Measurements from ENCODE around the gene L3MBTL1.

GRCh38 chr20:43511879-43512278, 4.4 kb downstream of the L3MBTL1 start:
- TF ChIP-seq POLR2A (IDR thresholded peaks at IDR 0.05; ENCODE audit: low read length) = no peak
- no peak for TF ChIP-seq GATA1 (IDR thresholded peaks at IDR 0.05; ENCODE audit: low read depth, low read length)

All from erythroblast (primary cell).